Spinal cord (tissue), 10 donors: Measurements from ENCODE around the gene MITF. TPM values are rescaled to one million over a fixed set of nuclear protein-coding genes. Genes with fewer than 3 reads are reported as not detected.

Experiments used
- DNase-seq, 6 donors: peaks; one replicate each; pipeline versions ENCODE4 v3.0.0 to v3.0.0-alpha.2; 2013 to 2015; ENCODE audit warnings: low spot score in 6 of 6, low read depth in 4 of 6
- H3K27ac ChIP-seq: one replicate; pipeline ENCODE4 v1.5.1; 2013; ENCODE audit warnings: low read depth, low read length, control low read depth
- H3K27me3 ChIP-seq: one replicate; pipeline ENCODE4 v1.6.1; 2013; ENCODE audit warnings: low read length; ENCODE audit not compliant: control insufficient read depth, insufficient read depth
- H3K36me3 ChIP-seq: one replicate; pipeline ENCODE4 v1.6.1; 2013; ENCODE audit warnings: low read length; ENCODE audit not compliant: control insufficient read depth, insufficient read depth
- H3K4me1 ChIP-seq: one replicate; pipeline ENCODE4 v1.6.1; 2013; ENCODE audit warnings: low read length; ENCODE audit not compliant: control insufficient read depth, insufficient read depth
- H3K4me3 ChIP-seq: one replicate; pipeline ENCODE4 v1.5.1; 2013; ENCODE audit warnings: low read depth, low read length, control low read depth
- H3K9me3 ChIP-seq: one replicate; pipeline ENCODE4 v1.6.1; 2013; ENCODE audit warnings: low read length; ENCODE audit not compliant: control insufficient read depth, insufficient read depth
- WGBS: methylation state at CpG from one replicate; pipeline ENCODE4 v1.1.5; 2013; ENCODE audit warnings: missing lambda C conversion rate; ENCODE audit not compliant: insufficient coverage; 5-methylcytosine and 5-hydroxymethylcytosine counted together
- polyA plus RNA-seq, 2 donors: library from polyadenylated mRNA; unstranded; fragments of 120-200 nt; gene quantifications; one replicate each; pipeline ENCODE4 v1.2.1, GENCODE V29; 2013; ENCODE audit not compliant: insufficient read length in 2 of 2
- total RNA-seq, 2 donors: library from RNA; depleted of rRNA in 1 of 2; stranded (reverse); fragments of 120-200 nt in 1 of 2; fragments of >200 nt in 1 of 2; gene quantifications; one replicate each; pipeline versions ENCODE4 v1.2.3 to v1.2.4, GENCODE V29; 2013 to 2014
- donor health status: healthy.

Gene MITF
- total and polyA plus RNA-seq, 4 donors: 4.5 to 11.7 (median 9.0) TPM

DNA sequence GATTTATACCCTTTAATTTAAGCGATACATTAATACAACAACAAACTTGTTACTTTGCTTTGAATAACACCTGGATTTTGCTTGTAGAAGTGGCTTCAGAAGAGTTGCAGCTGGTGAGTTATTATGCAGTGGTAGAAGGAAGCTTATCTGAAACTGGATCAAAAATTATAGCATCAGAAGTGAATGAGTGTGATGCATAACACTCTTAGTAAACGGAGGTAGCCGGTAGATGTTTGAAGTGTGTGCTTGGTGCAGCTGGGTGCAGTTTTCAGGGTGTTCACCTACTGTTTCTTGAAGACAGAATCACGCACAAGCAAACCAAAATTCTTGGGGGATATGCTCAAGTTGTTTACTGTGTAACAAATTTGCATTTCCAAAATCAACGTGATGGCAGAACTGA lies 103.1 kb downstream of the MITF start:
- Histone ChIP-seq H3K36me3 (no peaks in the 10 kb centered on the region), H3K4me1 (no peaks in the 10 kb centered on the region), H3K4me3 (no peak overlapping the region), H3K27me3 (no peaks in the 10 kb centered on the region), H3K27ac (no peak overlapping the region), H3K9me3 (no peaks in the 10 kb centered on the region)
- DNase-seq: no peak
- WGBS: 100% methylated on average over 2 of the region's 5 CpGs

DNA sequence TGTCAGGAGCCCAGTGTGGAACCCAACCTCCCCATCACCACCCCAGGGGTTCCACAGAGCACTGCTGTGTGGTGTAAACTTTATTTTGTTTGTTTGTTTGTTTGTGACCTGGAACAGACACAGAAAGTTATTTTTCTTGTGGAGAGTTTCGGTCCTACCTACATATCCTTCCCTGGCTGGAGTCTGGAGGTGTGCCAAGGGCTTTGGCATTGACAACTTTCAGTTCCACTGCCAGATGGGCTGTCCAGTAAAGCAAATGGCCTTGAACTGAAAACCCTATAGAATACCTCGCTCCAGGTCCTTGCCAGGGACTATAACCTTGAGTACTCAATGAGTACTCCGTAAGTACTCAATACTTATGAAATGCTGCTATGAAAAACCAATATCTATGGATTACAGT lies 103.5 kb downstream of the MITF start:
- Histone ChIP-seq H3K4me1 (no peaks in the 10 kb centered on the region), H3K27me3 (no peaks in the 10 kb centered on the region), H3K27ac (no peak overlapping the region), H3K9me3 (no peaks in the 10 kb centered on the region), H3K36me3 (no peaks in the 10 kb centered on the region), H3K4me3 (no peak overlapping the region)
- no CpG with 5 or more reads among the region's 3 CpGs for WGBS
- DNase-seq: no peak

DNA sequence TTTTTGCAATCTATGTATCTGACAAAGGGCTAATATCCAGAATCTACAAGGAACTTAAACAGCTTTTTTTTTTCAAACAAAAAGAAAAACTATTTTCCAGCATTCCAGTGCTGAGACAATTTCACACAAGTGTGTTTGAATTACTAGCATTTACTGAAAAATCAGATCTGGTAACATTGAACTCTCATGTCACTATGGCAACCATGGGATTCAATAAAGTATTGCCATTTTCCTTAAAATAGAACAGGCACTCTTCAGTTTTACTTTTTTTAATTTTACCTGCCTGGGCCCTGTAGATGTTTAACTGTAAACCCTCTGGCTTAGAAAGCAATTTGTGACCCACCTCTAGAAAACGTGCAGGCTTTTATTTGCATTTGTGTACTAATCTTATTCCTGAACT lies 105.4 kb downstream of the MITF start:
- H3K4me3 ChIP-seq: no peak overlapping the region
- H3K36me3 ChIP-seq: no peaks in the 10 kb centered on the region
- WGBS: no CpG with 5 or more reads among the region's 1 CpG
- DNase-seq: peak in 2 of 6 donors; percentile 33 to 41
- H3K4me1 ChIP-seq: no peaks in the 10 kb centered on the region
- H3K9me3 ChIP-seq: no peaks in the 10 kb centered on the region
- no peaks in the 10 kb centered on the region for H3K27me3 ChIP-seq
- no peak overlapping the region for H3K27ac ChIP-seq

DNA sequence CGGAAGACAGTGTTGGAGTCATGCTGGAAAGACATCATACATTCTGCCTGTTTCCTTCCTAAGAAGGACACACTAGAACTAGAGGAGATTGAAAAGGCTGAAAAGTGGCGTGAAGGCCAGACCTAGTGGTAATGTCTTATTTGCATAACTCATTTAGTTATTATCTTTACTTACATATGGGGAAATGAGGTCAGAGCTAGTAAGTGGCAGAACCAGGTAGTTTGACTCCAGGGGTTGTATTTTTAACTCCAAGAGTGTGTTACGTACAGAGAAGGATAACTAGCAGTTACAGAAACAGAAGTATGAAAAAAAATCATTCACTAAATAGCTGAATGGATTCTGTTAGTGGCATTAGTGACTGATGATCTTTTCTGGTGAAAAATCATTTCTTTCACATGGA lies 108.0 kb downstream of the MITF start:
- WGBS: 100% methylated on average over 1 of the region's 3 CpGs
- no peak for DNase-seq
- no peaks in the 10 kb centered on the region for H3K4me1 ChIP-seq
- no peak overlapping the region for H3K4me3 ChIP-seq
- H3K27ac ChIP-seq: no peak overlapping the region
- no peaks in the 10 kb centered on the region for H3K27me3 ChIP-seq
- no peaks in the 10 kb centered on the region for H3K36me3 ChIP-seq
- H3K9me3 ChIP-seq: no peaks in the 10 kb centered on the region

DNA sequence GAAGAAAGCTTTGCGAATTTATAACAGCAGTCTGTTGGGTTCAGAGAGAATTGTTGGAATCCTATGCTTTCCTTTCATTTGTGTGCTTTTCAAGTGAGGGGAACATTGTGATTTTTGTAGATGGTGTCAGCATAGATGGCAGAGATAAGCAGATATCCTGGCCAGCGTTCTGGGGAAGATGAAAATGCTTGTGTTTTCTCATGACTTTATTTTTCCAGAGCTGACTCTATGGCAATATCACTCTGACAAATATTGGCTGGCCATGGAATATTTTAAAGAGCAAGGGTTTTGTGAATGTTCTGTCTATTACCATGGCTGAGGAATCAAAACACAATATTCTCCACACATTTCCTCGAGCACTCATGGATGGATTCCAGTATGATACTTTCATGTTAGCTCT lies 108.8 kb downstream of the MITF start:
- Histone ChIP-seq H3K4me3 (no peak overlapping the region), H3K4me1 (no peaks in the 10 kb centered on the region), H3K27me3 (no peaks in the 10 kb centered on the region), H3K9me3 (no peaks in the 10 kb centered on the region), H3K27ac (no peak overlapping the region), H3K36me3 (no peaks in the 10 kb centered on the region)
- 97% methylated on average over 2 of the region's 3 CpGs for WGBS
- DNase-seq: peak in 1 of 6 donors; percentile 67

DNA sequence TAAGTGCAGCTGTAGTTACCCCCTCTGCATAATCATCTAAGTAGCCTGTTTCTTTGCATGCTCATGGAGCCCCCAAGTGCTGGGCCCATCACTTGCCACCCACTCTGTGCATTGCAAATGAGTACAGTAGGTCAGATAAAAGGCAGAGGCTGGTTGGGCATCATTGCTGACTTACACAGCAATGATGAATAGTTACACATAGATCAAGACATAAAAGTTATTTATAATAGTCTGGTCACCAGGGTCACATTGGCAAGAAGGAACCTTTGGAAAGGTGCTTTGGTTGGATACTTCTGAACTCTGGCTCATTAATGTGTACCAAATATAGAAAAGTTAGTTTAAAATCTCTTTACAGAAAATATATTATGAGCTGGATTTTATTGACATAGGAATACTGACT lies 111.6 kb downstream of the MITF start:
- no peak overlapping the region for H3K27ac ChIP-seq
- no peak overlapping the region for H3K4me3 ChIP-seq
- DNase-seq: no peak
- H3K36me3 ChIP-seq: no peaks in the 10 kb centered on the region
- no peaks in the 10 kb centered on the region for H3K27me3 ChIP-seq
- H3K4me1 ChIP-seq: no peaks in the 10 kb centered on the region
- no peaks in the 10 kb centered on the region for H3K9me3 ChIP-seq

DNA sequence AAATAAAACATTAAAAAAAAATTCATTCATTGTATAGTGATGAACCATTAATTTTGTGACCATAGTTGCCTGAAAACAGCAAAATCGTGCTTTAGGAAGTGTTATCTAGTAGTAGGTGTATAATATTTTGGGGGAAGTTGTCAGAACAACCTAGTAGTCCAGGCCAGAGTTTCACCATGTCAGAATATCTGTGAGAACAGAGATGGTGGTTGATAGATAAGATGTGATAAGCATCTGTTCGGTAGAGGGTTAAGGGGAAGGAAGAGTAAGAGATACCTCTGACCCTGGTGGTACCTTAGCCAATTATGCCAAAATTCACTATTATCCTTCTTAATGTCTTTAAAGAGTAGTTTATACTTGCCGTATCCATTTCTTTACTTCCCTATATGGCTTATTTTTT lies 113.8 kb downstream of the MITF start:
- H3K27ac ChIP-seq: no peak overlapping the region
- H3K4me3 ChIP-seq: no peak overlapping the region
- H3K27me3 ChIP-seq: no peaks in the 10 kb centered on the region
- H3K36me3 ChIP-seq: no peaks in the 10 kb centered on the region
- WGBS: 100% methylated on average over 1 of the region's 3 CpGs
- H3K9me3 ChIP-seq: no peaks in the 10 kb centered on the region
- no peaks in the 10 kb centered on the region for H3K4me1 ChIP-seq
- DNase-seq: no peak

DNA sequence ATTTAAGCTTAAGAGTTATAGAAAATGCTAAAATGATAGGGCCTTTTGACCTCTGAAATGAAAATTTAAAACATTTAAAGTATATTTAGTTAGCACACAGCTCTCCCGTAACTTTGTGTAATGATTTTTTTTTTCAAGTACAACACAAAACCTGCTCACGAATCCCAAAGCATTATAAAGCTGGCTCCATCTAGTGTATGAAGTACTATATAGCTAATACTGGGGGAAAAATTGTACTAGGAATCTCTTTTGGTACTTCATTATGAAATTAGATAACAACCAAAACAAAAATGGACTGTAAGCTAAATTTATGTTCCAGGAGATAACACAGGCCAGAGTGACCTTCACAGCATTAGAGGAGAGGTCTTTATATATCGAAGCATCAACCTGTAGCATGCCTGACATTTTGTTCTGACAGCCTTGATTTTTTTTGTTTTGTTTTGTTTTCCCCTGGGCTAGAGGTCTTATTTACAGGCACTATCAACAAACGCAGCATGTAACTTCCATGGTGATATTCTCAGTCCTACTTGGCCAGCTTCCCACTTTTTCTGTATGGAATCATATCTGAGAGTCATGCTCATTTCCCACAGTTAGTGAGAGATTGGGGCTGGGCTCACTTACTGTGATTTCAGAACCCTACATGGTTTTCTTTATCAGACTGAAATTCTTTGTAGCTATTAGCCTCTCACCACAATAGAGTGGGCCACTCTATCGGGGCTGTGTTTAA lies 116.3 kb downstream of the MITF start:
- 50% methylated on average over 1 of the region's 5 CpGs for WGBS
- Histone ChIP-seq H3K36me3 (no peaks in the 10 kb centered on the region), H3K4me1 (no peaks in the 10 kb centered on the region), H3K4me3 (no peak overlapping the region), H3K27me3 (no peaks in the 10 kb centered on the region), H3K9me3 (no peaks in the 10 kb centered on the region), H3K27ac (no peak overlapping the region)
- DNase-seq: peak in 3 of 6 donors; percentile 12 to 71 (median 42)

DNA sequence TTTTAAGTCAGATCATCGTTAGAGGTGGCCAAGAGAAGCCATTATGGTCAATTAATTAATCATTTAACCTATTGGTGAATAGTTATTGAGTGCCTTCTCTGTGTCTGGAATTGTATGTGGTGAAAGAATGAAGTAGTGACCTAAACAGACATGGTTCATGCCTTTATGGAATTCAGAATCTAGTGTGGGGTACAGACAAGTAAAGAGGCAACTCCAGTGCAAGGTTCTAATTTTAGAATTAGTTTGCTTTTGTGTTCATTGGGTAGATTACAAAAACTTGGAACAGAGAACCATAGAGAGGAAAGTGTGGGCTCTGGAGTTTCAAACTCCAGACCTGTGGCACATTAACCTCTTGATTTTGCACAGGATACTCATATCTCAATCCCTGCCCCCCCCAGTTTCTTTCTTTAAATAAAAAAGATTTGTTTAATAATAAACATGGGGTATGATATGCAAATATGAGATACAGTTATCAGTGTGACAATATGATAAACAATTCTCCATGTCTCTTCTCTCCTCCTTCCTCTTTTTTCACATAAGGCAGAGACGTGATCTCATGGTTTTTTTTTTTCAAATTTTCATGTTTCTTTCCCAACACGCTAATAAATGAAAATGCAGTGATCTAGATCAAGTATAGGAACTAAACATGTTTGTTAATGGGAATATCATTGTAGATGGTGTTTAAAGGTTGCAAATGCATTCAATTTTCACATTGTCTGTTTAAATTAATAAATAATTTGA lies 117.9 kb downstream of the MITF start:
- DNase-seq: no peak
- WGBS: no CpG with 5 or more reads among the region's 3 CpGs
- Histone ChIP-seq H3K36me3 (no peaks in the 10 kb centered on the region), H3K4me3 (no peak overlapping the region), H3K9me3 (no peaks in the 10 kb centered on the region), H3K27ac (no peak overlapping the region), H3K27me3 (no peaks in the 10 kb centered on the region), H3K4me1 (no peaks in the 10 kb centered on the region)

DNA sequence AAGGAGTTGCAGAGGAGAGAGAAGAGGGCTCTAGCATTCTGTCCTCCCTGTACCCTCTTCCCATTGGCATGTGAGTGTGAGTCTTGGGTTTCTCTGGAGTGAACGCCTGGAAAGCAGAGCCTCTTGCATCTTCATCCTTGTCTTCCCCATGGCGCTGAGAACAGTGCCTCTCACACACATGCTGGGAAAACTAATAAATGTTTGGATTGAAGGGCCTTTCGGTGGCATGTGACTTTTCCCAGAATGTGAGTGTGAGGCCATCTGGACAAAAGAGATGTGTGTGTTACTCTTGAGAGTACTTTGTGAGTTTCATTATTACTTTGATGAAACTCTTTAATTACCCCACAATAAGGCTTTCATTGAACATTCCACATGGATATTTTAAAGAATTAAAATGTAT lies 122.3 kb downstream of the MITF start:
- Histone ChIP-seq H3K27ac (no peak overlapping the region), H3K4me1 (peaks cover 3% of the 10 kb centered on the region), H3K4me3 (no peak overlapping the region), H3K36me3 (no peaks in the 10 kb centered on the region), H3K9me3 (no peaks in the 10 kb centered on the region), H3K27me3 (no peaks in the 10 kb centered on the region)
- no peak for DNase-seq
- no CpG with 5 or more reads among the region's 3 CpGs for WGBS
